PC-3 (cell line): ENCODE measurements around the gene TSPAN4. TPM values are rescaled to one million over a fixed set of nuclear protein-coding genes. Genes with fewer than 3 reads are reported as not detected.
A peak's percentile ranks its signal among the peaks of the same experiment; 100 is the strongest.

Experiments used
- ATAC-seq: fragments of 200-7000 bp; cut with Tn5 transposase; 2 replicates; pipeline ENCODE4 v1.9.1; 2020; ENCODE audit warnings: mild to moderate bottlenecking, moderate library complexity
- BruUV-seq: library from RNA; stranded (reverse); fragments of 400-500 nt; replicated peaks from 2 replicates; lab custom pipeline; 2021; lab: Mats Ljungman, UMichigan
- CTCF ChIA-PET: fragments of 300-600 bp; sonication (Branson Sonifier 250); formaldehyde crosslinking; loops from one replicate; lab custom pipeline; 2022; ENCODE audit warnings: antibody characterized with exemption; lab: Charles Lee
- POLR2A ChIA-PET: fragments of 300-600 bp; sonication (Branson Sonifier 250); formaldehyde crosslinking; loops from one replicate; lab custom pipeline; 2022; ENCODE audit warnings: antibody characterized with exemption; ENCODE audit not compliant: unreplicated experiment; lab: Charles Lee
- DNase-seq: peaks from one replicate; pipeline ENCODE4 v3.0.0-alpha.2; 2015
- H2AFZ ChIP-seq: fragments of 300-600 bp; sonication (generic); 2 replicates; pipeline ENCODE4 v1.6.0; 2016; ENCODE audit warnings: antibody characterized with exemption, low read length
- H3F3A ChIP-seq: fragments of 300-600 bp; sonication (generic); one replicate; pipeline ENCODE4 v1.6.0; 2017; ENCODE audit warnings: antibody characterized with exemption, low read length, control low read depth, mild to moderate bottlenecking; ENCODE audit not compliant: unreplicated experiment
- H3K27ac ChIP-seq: fragments of 300-600 bp; sonication (generic); 2 replicates; pipeline ENCODE4 v1.5.1; 2016; ENCODE audit warnings: mild to moderate bottlenecking, low read length
- H3K27me3 ChIP-seq: fragments of 300-600 bp; sonication (generic); 2 replicates; pipeline ENCODE4 v1.6.1; 2016; ENCODE audit warnings: low read length, mixed read lengths
- H3K36me3 ChIP-seq: fragments of 300-600 bp; sonication (generic); 2 replicates; pipeline ENCODE4 v1.6.1; 2016; ENCODE audit warnings: low read depth, mixed run types, low read length, mixed read lengths
- H3K4me1 ChIP-seq: fragments of 300-600 bp; sonication (generic); 2 replicates; pipeline ENCODE4 v1.5.1; 2016; ENCODE audit warnings: low read length; ENCODE audit not compliant: insufficient read depth
- H3K4me2 ChIP-seq: fragments of 300-600 bp; sonication (generic); 2 replicates; pipeline ENCODE4 v1.6.0; 2016; ENCODE audit warnings: low read length
- H3K4me3 ChIP-seq: fragments of 300-600 bp; sonication (generic); 2 replicates; pipeline ENCODE4 v1.5.1; 2016; ENCODE audit warnings: mild to moderate bottlenecking, low read length, mixed read lengths
- H3K79me2 ChIP-seq: fragments of 300-600 bp; sonication (generic); 2 replicates; pipeline ENCODE4 v1.6.1; 2017; ENCODE audit warnings: low read length, mixed read lengths
- H3K9ac ChIP-seq: fragments of 300-600 bp; sonication (generic); 2 replicates; pipeline ENCODE4 v1.6.0; 2016; ENCODE audit warnings: mild to moderate bottlenecking, low read length
- H3K9me2 ChIP-seq: fragments of 300-600 bp; sonication (generic); replicated peaks from 2 replicates; pipeline ENCODE4 v1.6.1; 2016; ENCODE audit warnings: mixed run types, low read length, mixed read lengths
- H3K9me3 ChIP-seq: fragments of 300-600 bp; sonication (generic); 2 replicates; pipeline ENCODE4 v1.6.1; 2016; ENCODE audit warnings: low read length, mixed read lengths
- H4K20me1 ChIP-seq: fragments of 300-600 bp; sonication (generic); 2 replicates; pipeline ENCODE4 v1.6.1; 2016; ENCODE audit warnings: low read length, mixed read lengths
- EZH2 ChIP-seq: fragments of 300-600 bp; sonication (generic); IDR thresholded peaks from one replicate; pipeline ENCODE4 v1.6.1; 2017; ENCODE audit warnings: antibody characterized with exemption, mild to moderate bottlenecking, low read length; ENCODE audit not compliant: unreplicated experiment
- EZH2phosphoT487 ChIP-seq: fragments of 300-600 bp; sonication (generic); IDR thresholded peaks from 2 replicates; pipeline ENCODE4 v1.6.1; 2018; ENCODE audit warnings: mild to moderate bottlenecking, antibody characterized with exemption, low read length, borderline replicate concordance
- intact Hi-C: fragments of 100-400 bp; cut with micrococcal nuclease; formaldehyde crosslinking; loops from 2 replicates; pipeline ENCODE4 v1.9.0; 2023
- total RNA-seq: library from RNA; depleted of rRNA; stranded (reverse); fragments of >200 nt; gene quantifications from 2 replicates; pipeline ENCODE4 v1.2.3, GENCODE V29; 2014
- TF ChIP-seq, protein P1 (sequence below): fragments of 300-600 bp; sonication (generic); conservative IDR thresholded peaks from 2 replicates; pipeline ENCODE4 v1.5.1; 2017; ENCODE audit warnings: antibody characterized with exemption, low read depth, mild to moderate bottlenecking, low read length

Gene TSPAN4
- total RNA-seq, 1 experiment from 2014 or later: 121 TPM

DNA sequence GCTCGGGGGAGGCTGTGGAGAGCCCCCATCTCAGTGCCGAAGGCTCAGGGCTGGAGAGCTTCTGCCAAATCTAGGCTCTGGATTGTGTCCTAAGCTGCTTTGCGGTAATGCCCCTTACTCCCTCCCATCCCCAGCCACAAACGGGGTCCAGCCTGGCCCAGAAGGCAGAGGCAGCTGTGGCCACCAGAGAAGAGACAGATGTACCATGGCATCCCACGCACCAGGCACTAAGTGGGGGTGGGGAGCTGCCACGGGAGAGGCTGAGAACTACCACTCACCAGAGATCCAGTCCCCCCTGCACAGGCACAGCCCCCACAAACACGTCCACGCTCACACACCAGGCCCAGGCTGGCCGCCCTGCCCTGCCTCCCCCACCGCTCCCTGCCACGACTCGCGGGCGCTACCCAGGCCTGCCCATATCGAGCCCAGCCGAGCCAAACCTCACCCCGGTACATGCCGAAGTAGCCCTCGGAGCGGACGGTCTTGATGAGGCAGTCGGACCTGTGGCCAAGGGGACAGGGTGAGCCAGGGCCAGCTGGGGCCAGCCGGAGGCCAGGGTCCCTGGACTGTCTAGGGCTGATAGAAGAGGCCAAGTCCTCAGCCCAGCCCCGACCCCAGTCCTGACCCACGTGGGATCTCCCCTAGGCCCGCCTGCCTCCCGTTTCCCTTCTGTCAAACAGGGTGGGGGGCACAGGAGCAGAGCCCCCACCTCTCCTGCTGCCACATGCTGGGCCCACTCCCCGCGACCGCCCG, 48.5 kb upstream of the TSPAN4 start:
- peaks cover 24% of the 10 kb centered on the region for H3K79me2 ChIP-seq
- H3K27me3 ChIP-seq: no peaks in the 10 kb centered on the region
- no peak overlapping the region for H3K4me3 ChIP-seq
- H3K9me3 ChIP-seq: no peaks in the 10 kb centered on the region
- peaks cover 4% of the 10 kb centered on the region for H3F3A ChIP-seq
- BruUV-seq: no TSS peak
- H3K9me2 ChIP-seq: no peaks in the 10 kb centered on the region
- ATAC-seq: no peak
- no peaks in the 10 kb centered on the region for H4K20me1 ChIP-seq
- no peak overlapping the region for H3K9ac ChIP-seq
- no peak overlapping the region; the same call in 1 of the 2 replicates for H3K4me2 ChIP-seq
- CTCF ChIA-PET: no interaction called here
- H2AFZ ChIP-seq: no peak overlapping the region
- intact Hi-C loops: no loop called here
- H3K27ac ChIP-seq: no peak overlapping the region
- TF ChIP-seq EZH2 (no peak), EZH2phosphoT487 (no peak)
- TF ChIP-seq, protein P1, sequence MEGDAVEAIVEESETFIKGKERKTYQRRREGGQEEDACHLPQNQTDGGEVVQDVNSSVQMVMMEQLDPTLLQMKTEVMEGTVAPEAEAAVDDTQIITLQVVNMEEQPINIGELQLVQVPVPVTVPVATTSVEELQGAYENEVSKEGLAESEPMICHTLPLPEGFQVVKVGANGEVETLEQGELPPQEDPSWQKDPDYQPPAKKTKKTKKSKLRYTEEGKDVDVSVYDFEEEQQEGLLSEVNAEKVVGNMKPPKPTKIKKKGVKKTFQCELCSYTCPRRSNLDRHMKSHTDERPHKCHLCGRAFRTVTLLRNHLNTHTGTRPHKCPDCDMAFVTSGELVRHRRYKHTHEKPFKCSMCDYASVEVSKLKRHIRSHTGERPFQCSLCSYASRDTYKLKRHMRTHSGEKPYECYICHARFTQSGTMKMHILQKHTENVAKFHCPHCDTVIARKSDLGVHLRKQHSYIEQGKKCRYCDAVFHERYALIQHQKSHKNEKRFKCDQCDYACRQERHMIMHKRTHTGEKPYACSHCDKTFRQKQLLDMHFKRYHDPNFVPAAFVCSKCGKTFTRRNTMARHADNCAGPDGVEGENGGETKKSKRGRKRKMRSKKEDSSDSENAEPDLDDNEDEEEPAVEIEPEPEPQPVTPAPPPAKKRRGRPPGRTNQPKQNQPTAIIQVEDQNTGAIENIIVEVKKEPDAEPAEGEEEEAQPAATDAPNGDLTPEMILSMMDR: no peak
- POLR2A ChIA-PET: no interaction called here
- no peak for DNase-seq
- H3K4me1 ChIP-seq: peaks cover 19% of the 10 kb centered on the region
- no peaks in the 10 kb centered on the region; the same call in 1 of the 2 replicates for H3K36me3 ChIP-seq

DNA sequence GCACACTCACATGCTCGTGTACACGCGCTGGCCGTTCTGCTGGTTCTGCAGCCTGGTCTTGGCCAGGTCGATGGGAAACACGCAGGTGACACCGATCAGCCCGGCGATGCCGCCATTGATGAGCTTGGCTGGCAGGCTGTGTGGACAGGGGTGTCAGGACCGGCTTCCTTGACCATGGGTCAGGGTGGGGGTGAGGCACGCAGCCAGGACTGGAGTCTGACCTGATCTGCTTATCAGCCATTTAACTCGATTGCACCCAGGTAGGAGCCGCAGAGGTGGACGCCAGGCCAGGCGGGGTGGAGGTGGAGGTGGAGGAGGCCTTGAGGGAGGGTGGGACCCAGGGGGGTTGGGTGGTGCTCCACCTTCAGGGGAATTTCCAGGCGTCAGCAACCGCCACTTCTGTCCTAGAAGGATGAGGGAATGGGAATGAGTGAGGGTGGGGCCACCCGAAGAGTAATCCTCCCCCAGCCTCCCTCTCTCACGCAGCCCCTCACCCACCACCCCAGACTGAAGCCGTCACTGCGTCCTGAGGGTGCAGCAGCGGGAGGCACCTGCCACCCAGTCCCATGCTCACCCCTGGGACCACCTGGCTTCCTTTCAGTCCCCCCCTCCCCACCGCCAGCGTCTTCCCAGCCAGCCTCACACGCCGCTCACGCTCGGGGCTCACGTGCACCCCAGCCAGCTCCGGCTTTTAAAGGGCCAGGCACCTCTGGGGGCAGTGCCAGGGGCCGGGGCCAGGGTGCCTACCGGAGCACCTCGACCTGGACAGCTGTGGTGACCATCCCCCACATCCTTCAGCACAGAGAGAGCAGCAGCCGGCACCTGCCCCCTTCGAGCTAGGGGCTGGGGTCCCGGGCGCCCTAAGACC, 47.7 kb upstream of the TSPAN4 start:
- no peaks in the 10 kb centered on the region for H3K9me2 ChIP-seq
- H3K9ac ChIP-seq: no peak overlapping the region; the same call in 1 of the 2 replicates
- intact Hi-C loops: no loop called here
- H3K4me1 ChIP-seq: peaks cover 19% of the 10 kb centered on the region
- H2AFZ ChIP-seq: no peak overlapping the region
- H3F3A ChIP-seq: peaks cover 4% of the 10 kb centered on the region
- no peak overlapping the region for H3K27ac ChIP-seq
- H3K27me3 ChIP-seq: no peaks in the 10 kb centered on the region
- peak overlapping the region; percentile 94 for H3K4me3 ChIP-seq
- H3K79me2 ChIP-seq: peaks cover 24% of the 10 kb centered on the region
- TF ChIP-seq EZH2phosphoT487 (no peak), EZH2 (no peak)
- TF ChIP-seq, protein P1: no peak
- peak overlapping the region; percentile 98 for H3K4me2 ChIP-seq
- no peaks in the 10 kb centered on the region for H3K9me3 ChIP-seq
- CTCF ChIA-PET: no interaction called here
- POLR2A ChIA-PET: interaction anchor here (0.6 kb wide), 1 partner anchor 38 kb away, joined by 3 read pairs; no protein-coding TSS in a partner anchor
- H4K20me1 ChIP-seq: no peaks in the 10 kb centered on the region
- ATAC-seq: no peak
- DNase-seq: no peak
- no TSS peak for BruUV-seq
- H3K36me3 ChIP-seq: no peaks in the 10 kb centered on the region; the same call in 1 of the 2 replicates
